GM12872 (cell line): ENCODE data around the gene CNPY1.

Source experiments
- TF ChIP-seq, protein P1 (sequence below): IDR thresholded peaks from 3 replicates; pipeline ENCODE4 v1.5.1; 2011; ENCODE audit warnings: low read depth, mild to moderate bottlenecking, low read length, moderate library complexity; ENCODE audit not compliant: insufficient read depth

The CNPY1 gene

DNA sequence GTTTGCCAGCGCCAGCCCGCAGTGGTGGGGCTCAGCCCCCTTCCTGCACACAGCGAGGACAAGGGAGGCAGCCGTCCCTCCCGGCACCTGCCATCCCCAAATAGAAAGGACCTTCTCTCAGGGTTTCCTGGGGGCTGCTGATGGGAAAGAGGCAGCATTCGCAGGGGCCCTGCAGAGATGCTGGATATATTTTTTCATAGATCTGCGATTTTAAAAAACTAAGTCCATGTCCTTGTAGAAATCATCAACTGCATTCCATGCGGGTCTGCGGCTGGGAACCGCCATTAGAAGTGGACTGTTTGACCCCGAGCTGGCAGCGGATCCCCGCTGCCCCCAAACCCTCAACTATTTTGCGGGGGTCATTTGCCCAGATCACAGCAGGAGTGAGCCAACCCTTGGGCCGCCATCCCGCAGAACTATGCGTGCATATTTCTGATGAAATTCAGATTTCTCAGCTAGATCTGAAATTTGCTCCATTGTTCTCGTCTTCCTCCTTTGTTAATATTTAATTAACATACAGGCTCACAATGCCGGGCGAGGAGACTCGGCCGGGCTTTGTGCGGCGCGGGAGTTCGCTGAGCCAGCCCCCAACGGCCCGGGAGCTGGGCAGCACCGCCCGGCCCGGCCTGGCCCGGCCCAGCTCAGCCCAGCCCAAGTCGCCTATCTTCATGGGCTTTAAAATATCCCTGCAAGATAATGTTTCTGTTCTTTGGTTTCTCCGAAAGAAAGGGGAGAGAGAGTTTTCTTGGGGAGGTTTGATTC lies 86.5 kb downstream of the CNPY1 start:
- TF ChIP-seq, protein P1, sequence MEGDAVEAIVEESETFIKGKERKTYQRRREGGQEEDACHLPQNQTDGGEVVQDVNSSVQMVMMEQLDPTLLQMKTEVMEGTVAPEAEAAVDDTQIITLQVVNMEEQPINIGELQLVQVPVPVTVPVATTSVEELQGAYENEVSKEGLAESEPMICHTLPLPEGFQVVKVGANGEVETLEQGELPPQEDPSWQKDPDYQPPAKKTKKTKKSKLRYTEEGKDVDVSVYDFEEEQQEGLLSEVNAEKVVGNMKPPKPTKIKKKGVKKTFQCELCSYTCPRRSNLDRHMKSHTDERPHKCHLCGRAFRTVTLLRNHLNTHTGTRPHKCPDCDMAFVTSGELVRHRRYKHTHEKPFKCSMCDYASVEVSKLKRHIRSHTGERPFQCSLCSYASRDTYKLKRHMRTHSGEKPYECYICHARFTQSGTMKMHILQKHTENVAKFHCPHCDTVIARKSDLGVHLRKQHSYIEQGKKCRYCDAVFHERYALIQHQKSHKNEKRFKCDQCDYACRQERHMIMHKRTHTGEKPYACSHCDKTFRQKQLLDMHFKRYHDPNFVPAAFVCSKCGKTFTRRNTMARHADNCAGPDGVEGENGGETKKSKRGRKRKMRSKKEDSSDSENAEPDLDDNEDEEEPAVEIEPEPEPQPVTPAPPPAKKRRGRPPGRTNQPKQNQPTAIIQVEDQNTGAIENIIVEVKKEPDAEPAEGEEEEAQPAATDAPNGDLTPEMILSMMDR = no peak

DNA sequence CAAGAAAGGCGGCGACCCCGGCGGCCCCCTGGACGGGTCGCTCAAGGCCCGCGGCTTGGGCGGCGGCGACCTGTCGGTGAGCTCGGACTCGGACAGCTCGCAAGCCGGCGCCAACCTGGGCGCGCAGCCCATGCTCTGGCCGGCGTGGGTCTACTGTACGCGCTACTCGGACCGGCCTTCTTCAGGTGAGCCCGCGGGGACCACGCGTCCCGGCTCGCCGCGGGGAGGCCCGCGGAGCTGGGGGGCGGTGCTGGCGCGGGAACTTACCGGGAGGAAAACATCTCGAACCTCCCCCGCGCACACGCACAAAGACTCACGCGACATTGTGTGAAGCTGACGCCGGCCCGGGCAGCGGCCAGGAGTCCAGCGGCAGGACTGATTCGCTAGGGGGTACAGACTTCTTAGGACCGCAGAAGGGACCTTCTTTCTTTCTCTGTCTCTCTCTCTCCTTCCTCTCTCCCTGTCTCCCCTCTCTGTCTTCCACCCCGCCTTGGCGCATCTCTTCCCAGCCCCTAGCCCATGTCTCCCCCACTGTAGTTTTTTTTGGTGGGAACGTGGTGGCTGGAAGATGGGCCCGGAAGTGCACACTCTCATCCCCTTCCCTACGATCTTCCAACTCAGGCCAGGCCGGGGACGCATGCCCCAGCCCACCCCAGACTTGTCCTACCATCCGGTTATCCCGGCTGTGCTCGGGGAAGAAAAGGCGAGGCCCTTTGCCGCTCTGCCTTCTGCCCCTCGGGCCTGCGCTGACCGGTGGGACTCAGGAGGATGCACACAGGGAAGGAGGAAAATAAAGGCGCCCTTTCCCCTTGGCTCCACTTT lies 87.3 kb downstream of the CNPY1 start:
- TF ChIP-seq, protein P1 = no peak

DNA sequence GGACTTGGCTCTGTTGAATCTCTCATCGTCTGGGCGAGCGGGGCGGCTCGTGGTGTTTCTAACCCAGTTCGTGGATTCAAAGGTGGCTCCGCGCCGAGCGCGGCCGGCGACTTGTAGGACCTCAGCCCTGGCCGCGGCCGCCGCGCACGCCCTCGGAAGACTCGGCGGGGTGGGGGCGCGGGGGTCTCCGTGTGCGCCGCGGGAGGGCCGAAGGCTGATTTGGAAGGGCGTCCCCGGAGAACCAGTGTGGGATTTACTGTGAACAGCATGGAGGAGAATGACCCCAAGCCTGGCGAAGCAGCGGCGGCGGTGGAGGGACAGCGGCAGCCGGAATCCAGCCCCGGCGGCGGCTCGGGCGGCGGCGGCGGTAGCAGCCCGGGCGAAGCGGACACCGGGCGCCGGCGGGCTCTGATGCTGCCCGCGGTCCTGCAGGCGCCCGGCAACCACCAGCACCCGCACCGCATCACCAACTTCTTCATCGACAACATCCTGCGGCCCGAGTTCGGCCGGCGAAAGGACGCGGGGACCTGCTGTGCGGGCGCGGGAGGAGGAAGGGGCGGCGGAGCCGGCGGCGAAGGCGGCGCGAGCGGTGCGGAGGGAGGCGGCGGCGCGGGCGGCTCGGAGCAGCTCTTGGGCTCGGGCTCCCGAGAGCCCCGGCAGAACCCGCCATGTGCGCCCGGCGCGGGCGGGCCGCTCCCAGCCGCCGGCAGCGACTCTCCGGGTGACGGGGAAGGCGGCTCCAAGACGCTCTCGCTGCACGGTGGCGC lies 88.1 kb downstream of the CNPY1 start, which contains the start of gene EN2:
Gene EN2, plus strand, starts transcription at position 19 of the 767 bp plus-strand sequence. Its CDS starts 249 bp downstream, at position 268.
- TF ChIP-seq, protein P1 = no peak

DNA sequence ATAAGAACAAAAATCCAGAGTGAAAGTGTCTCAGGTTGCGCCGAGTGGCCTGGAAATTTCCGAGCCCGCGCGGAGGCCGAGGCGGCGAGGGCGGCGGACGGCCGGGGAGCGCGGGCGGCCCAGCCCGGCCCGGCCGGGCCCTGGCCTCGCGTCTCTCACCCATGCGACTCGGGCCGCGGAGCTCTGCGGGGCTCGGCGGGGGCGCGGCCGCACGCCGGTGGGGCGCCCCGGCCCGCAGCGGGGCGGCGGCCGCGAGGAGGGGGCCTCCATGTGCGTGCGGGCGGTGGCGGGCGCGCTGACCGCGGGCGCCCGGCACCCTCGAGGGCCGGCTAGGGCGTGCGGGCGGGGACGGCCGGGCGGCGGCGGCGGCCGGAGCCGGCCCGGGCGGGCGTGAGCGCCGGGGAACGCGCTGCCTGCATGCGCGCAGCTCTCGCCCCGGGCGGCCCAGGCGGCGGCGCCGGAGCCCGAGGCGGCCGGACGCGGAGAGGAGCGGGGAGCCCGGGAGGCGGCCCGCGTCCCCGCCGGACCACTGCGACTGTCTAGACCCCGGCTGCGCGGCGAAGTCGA lies 88.7 kb downstream of the CNPY1 start:
- TF ChIP-seq, protein P1 = no peak

DNA sequence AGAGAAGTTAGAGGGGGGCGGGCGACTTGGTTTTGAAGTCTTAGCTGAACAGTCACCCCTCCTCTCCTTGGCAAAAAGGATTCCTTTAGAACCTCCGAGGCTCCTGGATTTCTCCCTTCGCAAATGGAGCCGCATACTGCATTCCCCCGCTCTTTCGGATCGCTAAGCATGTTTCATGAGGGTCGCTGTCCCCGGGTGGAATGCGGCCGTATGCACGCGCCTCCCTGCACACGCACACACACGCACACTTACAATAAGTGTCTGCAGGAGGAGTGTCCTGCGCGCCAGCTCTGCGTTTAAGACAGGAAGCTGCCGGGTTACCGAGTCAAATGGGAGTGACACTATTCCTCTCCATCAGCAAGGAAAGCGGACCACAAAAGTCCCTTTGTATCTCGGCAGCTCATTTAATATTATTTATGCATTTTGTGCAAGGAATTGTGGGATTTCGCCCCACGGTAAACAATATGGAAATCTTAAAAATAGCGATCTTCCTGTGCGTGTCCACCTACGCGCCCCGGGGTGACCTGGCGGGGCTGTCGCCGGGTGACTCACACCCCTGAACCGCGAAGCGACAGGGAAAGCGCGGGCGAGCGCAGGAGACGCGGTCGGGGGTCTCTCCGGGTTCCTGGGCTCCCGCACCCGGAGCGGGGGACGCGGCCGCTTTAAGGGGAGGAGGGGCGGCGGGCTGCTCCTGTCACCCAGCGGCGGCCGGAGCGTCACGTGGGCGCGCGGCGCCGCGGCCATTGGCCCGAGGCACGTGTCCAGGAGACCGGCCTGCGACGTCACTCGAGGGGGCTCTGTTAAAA lies 89.4 kb downstream of the CNPY1 start:
- TF ChIP-seq, protein P1 = no peak

DNA sequence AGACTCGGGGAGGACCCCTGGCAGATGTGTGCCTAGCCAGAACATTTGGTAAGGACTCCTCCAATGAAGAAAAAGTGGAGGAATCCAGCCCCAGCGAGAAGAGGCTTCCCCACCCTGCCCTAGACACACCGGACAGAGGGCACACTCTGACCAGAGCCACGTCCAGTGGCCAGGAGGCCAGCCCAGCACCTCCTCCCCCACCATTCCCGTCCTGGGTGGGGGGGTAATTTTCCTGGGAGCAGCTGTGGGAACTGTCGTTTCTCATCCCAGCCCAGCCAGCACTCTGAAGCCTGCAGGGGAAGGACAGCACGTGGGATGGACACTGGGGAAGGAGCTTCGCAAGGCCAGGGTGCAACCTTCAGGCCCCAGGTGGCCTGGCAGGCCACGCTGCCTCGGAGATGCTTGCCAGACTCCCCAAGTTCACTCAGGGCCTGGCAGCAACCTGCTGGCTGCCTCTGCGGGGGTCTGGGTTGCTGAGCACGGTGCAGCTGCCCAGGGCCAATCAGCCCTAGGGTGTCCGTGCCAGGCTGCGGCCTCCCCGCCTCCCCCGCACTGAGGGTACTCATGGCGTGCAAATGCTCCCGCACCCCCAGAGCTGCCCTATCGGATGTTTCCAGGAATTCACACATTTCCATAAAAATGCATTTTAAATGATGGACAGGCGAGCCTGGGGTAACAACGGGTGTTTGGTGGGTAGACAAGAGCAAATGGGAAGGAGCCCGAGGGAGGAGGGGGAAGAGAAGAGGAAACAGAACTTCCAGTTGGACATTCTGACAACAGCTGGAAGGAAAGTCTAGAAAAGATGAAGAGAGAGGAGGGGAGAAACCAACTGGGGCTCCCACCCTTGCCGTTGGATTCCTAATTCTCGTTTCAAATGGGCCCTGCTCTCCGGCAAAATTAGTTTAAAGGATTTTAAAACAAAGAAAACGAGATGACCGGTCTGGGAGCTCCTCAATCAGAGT lies 90.3 kb downstream of the CNPY1 start:
- TF ChIP-seq, protein P1 = no peak
